ENCODE results near the gene MALRD1. TPM values are rescaled to one million over a fixed set of nuclear protein-coding genes. Genes with fewer than 3 reads are reported as not detected.

The MALRD1 gene
- not detected for total RNA-seq

DNA sequence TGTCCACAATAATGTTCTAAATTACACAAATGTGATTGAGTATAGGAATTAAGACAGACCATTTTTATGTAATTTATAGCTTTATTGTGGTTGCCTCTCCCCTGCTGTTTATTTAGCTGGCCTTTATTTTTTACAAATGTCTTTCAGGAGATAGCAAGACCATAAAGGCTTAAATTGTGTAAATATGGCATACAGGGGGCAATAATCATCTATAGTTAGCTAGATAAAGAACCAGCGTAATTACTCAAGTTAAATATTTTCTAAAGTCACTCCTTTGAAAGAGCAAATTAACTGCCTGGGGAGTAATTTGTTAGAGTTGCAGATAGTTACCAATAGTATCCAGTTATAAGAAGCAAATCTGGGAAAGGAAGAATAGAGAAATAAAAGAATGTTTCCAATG, at the start of gene MALRD1:
Gene MALRD1, plus strand, starts transcription at position 313 of the 400 bp plus-strand sequence. CDS start 138 bp downstream, outside the sequence.
- Mint-ChIP-seq H3K27ac (no peak within 1 kb of the TSS), H3K36me3 (no peaks in the 10 kb centered on the region), H3K9me3 (peaks cover 3 to 18% of the 10 kb centered on the region in 2 donors)
- DNase-seq (ENCODE audit: low spot score in 2 of 2) (no peak), ATAC-seq (no peak)

DNA sequence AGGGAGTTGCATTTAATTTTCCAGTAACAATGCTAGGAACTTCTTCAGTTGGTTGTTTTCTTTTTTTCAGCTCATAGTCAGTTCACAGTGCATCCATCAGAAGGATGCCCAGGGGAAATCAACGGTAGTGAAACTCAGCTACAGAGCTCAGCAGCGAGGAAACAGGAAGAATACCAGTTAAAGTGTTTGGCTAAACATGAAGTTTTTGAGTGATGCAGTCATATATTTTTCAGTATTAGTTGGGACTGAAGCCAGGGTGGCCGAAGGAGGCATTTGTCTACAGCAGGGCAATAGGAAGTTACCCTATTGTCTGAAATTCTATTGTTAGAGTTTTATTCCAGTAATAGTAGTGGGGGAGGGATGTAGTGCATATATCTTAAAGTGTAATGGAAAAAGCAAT, 45.3 kb upstream of the MALRD1 start:
- Mint-ChIP-seq H3K9me3 (peaks cover 9 to 24% of the 10 kb centered on the region in 2 donors), H3K27ac (no peak overlapping the region), H3K36me3 (no peaks in the 10 kb centered on the region)
- no peak for DNase-seq (ENCODE audit: low spot score in 2 of 2)
- ATAC-seq = no peak

DNA sequence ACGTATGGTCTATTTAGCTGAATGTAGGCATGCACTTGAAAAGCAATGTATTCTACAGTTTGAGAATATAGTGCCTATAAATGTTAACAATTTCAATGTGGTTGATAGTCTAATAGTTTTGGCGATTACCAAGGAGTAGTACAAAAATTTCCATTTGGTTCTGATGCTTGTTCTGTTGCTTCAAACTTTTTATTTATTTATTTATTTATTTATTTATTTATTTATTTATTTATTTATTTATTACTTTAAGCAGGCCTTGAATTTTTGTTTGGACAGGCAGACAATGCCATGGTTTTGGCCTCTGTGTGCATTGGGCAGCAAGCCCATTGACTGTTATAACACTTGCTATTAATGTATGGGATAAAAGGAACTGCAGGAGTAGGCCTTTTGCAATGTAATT, 36.5 kb upstream of the MALRD1 start:
- no peak for DNase-seq (ENCODE audit: low spot score in 2 of 2)
- Mint-ChIP-seq H3K9me3 (peaks cover 13 to 28% of the 10 kb centered on the region in 2 donors), H3K27ac (no peak overlapping the region), H3K36me3 (peaks cover 0 to 6% of the 10 kb centered on the region in 2 donors)
- no peak for ATAC-seq

DNA sequence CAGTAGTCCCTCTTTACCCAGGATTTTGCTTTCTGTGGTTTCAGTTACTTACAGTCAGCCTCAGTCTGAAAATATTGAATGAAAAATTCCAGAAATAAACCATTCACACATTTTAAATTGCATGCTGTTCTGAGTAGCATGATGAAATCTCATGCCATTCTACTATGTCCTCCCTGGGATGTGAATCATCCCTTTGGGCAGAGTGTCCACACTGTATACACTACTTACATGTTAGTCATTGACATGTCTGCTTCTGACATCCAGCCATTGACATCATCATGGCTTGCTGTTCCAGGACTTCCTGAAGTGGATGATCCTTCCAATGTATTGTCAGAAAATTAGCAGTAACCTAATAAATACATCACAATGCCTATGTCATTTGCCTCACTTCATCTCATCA, 34.6 kb upstream of the MALRD1 start:
- peaks cover 7 to 21% of the 10 kb centered on the region in 2 donors for H3K9me3 Mint-ChIP-seq
- no peak overlapping the region for H3K27ac Mint-ChIP-seq
- peaks cover 0 to 6% of the 10 kb centered on the region in 2 donors for H3K36me3 Mint-ChIP-seq
- ATAC-seq (no peak), DNase-seq (ENCODE audit: low spot score in 2 of 2) (no peak)

DNA sequence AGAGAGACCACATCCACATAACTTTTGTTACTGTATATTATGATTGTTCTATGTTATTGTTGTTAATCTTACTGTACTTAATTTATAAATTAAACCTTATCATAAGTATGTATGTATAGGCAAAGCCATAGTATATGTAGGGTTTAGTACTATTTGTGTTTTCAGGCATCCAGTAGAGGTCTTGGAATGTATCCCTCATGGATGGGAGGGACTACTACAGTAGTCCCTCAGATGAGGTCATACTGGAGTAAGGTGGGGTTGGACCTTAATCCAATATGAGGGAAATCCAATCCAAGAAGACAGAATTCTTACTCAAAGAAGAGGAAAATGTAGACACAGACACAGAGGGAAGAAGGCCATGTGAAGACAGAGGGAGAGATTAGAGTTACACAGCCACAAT, 34.1 kb upstream of the MALRD1 start:
- peaks cover 5 to 21% of the 10 kb centered on the region in 2 donors for H3K9me3 Mint-ChIP-seq
- H3K36me3 Mint-ChIP-seq = peaks cover 0 to 6% of the 10 kb centered on the region in 2 donors
- ATAC-seq (no peak), DNase-seq (ENCODE audit: low spot score in 2 of 2) (no peak)
- no peak overlapping the region for H3K27ac Mint-ChIP-seq

DNA sequence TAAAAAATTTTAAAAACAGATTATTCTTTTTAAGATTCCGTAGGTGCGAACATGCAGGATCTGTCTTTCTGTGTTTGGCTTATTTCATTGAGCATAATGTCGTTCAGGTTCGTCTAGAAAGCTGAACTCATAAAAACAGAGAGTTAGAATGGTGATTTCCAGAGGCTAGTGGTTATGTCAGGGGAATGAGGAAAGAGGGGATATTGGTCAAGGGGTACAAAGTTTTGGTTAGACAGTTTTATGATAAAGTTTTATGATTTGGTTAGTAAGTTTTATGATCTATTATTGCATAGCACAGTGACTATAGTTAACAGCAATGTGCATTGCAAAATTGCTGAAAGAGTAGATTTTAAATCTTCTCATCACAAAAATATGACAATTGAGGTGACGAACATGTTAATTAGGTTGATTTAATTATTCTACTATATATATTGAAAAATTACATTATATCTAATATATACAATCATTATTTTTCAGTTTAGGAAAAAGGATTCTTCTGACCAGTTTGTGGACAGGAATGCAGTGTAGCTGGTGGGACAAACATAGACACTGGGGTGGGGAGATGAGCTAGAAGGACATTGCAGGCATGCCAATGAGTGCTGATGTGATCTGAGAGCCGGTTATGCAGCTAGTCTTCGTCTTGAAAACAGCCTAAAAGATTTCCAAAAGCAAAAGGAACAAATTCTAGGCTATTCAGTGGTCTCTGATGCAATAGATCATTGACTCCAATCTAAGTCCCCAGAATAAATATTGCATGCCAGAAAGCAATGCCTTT, 31.3 kb upstream of the MALRD1 start:
- Mint-ChIP-seq H3K36me3 (peaks cover 0 to 6% of the 10 kb centered on the region in 2 donors), H3K27ac (no peak overlapping the region), H3K9me3 (peaks cover 1 to 22% of the 10 kb centered on the region in 2 donors)
- no peak for DNase-seq (ENCODE audit: low spot score in 2 of 2)
- ATAC-seq = no peak

DNA sequence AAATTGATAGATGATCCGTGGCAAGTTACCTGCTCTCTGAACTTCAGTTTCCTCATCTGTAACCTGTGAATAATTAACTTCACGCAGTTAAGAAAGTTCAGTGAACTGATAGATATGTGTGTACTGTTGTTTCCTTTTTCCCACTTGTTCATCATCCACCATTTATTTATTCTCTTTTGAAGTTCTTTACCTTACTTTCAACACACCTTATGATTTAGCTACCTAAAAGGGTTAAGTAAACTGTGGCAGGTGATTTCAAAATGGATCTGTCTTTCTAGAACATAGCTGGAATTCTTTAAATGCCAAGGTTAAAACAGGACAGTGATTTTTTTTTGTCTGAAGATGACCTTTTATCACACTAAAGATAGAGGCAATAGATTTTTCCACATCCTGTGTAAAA, 27.4 kb upstream of the MALRD1 start:
- H3K27ac Mint-ChIP-seq = no peak overlapping the region
- no peak for ATAC-seq

DNA sequence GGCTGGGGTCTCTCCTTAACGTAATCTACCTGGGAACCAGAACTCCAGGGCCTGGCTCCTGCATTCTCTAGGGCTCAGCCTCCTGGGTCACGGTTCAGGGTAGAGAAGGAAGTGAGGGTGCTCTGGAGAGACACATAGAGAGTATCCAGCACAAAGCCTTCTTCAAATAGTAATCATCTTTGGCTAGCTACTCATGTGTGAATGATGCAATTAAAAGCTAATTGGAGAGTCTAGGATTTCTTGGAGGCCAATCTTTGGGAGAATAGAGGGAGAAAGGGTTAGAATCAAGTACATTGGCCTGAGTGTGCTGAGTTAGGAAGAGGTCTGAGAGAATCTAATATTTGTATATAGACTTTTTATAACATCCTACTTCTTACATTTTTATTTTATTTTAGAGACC, 24.0 kb upstream of the MALRD1 start:
- Mint-ChIP-seq H3K9me3 (peaks cover 11 to 14% of the 10 kb centered on the region in 2 donors), H3K36me3 (no peaks in the 10 kb centered on the region), H3K27ac (no peak overlapping the region)
- ATAC-seq = no peak
- DNase-seq (ENCODE audit: low spot score in 2 of 2) = no peak

More for the DNA sequence above, 27.4 kb upstream of the MALRD1 start:
- H3K9me3 Mint-ChIP-seq = peaks cover 11 to 16% of the 10 kb centered on the region in 2 donors
- no peaks in the 10 kb centered on the region for H3K36me3 Mint-ChIP-seq
- DNase-seq (ENCODE audit: low spot score in 2 of 2) = no peak

DNA sequence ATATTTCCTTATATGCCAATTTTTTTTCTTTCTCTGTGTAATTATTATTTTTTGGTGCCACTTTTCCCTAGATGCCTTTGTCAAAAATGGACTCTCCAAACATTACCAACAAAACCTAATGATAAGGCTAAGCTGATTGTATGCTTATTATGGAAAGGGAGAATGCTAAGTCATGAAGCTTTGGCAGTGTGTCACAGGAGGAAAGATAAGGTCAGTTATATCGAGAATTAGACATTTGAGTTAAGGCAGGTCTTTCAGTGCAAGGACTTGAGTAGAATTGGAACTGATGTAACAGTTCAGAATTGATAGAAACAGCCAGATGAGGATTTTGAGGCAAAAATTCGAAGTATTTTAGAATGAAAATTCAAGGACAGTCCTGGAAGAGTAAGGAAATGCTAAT, 16.8 kb upstream of the MALRD1 start:
- no peak for ATAC-seq
- DNase-seq (ENCODE audit: low spot score in 2 of 2) = no peak
- Mint-ChIP-seq H3K9me3 (peaks cover 0 to 2% of the 10 kb centered on the region in 2 donors), H3K36me3 (no peaks in the 10 kb centered on the region), H3K27ac (no peak overlapping the region)

DNA sequence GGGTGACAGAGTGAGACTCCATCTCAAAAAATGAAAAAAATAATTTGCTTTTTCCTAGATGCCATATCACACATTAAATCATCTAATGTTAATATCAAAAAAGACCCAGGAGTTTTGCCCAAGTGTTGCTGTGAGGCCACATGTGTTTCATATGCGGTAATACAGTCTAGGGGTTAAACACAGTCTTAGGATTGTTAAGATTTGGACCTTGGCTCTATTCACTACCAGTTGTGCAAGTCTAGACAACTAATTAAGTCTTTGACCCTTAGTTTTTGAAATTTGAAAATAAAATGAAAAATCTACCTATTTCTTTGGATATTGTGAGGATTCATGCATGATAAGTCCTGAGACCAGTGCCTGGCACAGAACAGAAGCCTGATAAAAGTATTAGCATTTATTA, 14.9 kb upstream of the MALRD1 start:
- Mint-ChIP-seq H3K27ac (no peak overlapping the region), H3K36me3 (no peaks in the 10 kb centered on the region), H3K9me3 (no peaks in the 10 kb centered on the region)
- DNase-seq (ENCODE audit: low spot score in 2 of 2) = no peak
- ATAC-seq = no peak

DNA sequence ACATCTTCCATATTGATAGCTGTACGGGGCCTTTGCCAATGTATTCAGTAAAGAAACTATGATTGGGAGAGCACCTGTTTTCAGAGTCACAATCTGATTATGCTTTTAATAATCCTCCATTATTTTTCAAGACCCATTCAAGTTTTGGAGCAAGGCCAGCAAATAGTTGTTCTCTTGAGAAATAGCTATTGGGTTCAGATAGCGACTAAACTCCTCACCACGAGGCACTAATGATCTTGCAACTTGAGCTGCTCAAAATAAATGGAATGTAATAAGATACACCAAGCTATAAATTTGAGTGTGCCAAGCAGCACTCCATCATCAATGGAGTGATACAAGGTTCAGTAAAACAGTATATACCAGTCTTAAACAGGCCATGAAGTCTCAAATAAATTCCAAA, 7.4 kb upstream of the MALRD1 start:
- H3K9me3 Mint-ChIP-seq = peaks cover 0 to 4% of the 10 kb centered on the region in 2 donors
- no peak overlapping the region for H3K27ac Mint-ChIP-seq
- H3K36me3 Mint-ChIP-seq = no peaks in the 10 kb centered on the region
- DNase-seq (ENCODE audit: low spot score in 2 of 2) (no peak), ATAC-seq (no peak)

DNA sequence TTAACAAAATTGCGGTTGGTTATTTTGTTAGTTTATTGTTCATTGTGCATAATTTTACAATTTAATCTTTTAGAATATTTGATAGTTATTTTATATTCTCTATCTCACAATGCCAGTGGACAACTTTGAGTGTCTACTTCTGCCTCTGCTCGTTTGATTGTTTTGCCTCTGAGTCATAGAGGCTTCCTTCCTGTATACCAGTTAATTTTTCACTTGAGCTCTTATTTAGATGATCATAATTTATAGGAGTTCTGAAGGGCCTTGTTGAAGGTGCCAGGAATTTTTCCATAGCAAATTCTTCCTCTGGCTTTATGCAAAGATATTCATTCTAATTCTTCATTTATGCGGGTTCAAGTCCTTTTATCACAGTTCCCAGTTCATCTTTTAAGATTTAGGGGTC, 5.2 kb upstream of the MALRD1 start:
- ATAC-seq = no peak
- Mint-ChIP-seq H3K9me3 (peaks cover 4 to 9% of the 10 kb centered on the region in 2 donors), H3K36me3 (no peaks in the 10 kb centered on the region), H3K27ac (no peak overlapping the region)
- DNase-seq (ENCODE audit: low spot score in 2 of 2) = no peak

DNA sequence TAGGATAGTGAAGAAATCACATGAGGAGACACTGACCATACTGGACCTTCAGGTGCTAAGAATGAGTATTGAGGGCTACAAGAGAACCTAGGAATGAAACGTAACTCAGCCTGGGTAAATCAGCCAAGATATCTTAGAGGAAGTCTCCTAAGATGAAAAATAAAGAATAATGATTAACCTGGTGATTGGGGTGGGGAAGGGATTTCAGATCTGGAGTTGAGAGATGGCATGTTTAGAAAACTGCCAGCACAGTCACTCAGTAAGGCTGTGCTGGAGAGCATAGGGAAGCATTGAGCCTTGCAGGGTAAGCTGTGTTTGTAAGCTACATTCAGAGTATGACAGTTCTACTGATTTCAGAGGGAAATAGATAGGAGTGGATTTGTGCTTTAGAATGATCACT, 1.9 kb upstream of the MALRD1 start:
- Mint-ChIP-seq H3K36me3 (no peaks in the 10 kb centered on the region), H3K9me3 (peaks cover 4 to 9% of the 10 kb centered on the region in 2 donors), H3K27ac (no peak overlapping the region)
- no peak for ATAC-seq
- no peak for DNase-seq (ENCODE audit: low spot score in 2 of 2)

DNA sequence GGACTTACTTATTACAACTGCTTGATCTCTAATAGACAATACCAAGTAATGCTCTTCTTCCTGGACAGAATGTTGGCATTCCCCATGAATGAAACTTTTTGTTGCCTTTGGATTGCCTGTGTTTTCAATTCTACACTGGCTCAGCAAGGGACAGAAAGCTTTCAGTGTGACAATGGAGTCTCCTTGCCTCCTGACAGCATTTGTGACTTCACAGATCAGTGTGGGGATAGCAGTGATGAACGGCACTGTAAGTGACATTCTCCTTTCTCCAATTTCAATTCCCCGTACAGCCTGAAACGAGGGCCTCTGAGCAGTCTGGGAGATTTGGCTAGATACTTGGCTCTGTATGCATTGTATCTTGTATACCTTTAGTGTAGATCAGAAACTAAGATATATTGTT, 290 bp downstream of the MALRD1 start:
- no peaks in the 10 kb centered on the region for H3K36me3 Mint-ChIP-seq
- peaks cover 3 to 18% of the 10 kb centered on the region in 2 donors for H3K9me3 Mint-ChIP-seq
- ATAC-seq = no peak
- DNase-seq (ENCODE audit: low spot score in 2 of 2) = no peak
- no peak overlapping the region for H3K27ac Mint-ChIP-seq

DNA sequence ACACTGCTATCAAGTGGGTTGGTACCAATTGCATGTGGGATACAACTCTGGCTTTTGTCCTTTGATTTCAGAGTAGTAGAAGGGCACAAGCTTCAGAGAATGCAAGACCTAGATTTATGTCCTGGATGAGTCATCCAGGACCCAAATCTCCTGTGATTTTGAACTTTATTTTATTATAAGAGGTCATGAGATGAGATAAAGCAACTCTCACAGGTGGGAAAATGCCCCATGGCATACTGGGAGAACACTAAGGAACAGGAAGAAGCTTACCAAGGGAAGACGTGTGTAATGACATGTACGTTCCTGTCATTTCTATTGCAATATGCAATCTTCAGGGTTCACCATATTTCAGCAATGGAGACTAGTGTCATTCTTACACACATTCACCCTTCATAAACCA, 966 bp downstream of the MALRD1 start:
- Mint-ChIP-seq H3K9me3 (peaks cover 6 to 20% of the 10 kb centered on the region in 2 donors), H3K27ac (no peak overlapping the region), H3K36me3 (no peaks in the 10 kb centered on the region)
- ATAC-seq (no peak), DNase-seq (ENCODE audit: low spot score in 2 of 2) (no peak)

DNA sequence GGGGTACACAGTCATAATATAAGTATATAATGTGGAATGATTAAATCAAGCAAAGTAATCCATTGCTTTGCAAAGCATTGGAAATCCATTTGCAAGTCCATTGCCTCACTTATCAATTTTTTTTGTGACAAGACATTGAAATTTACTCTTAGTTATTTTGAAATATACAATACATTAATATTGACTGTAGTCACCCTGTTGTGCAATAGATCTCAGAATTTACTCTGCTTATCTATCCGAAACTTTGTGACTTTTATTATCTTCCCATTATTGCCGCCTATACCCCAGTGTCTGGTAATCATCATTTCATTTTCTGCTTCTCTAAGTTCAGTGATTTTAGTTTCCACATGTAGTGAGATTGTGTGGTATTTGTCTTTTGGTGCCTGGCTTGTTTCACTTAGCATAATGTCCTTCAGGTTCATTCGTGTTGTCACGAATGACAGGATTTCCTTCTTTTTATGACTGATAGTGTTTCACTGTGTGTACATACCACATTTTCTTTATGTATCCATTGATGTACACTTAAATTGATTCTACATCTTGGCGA, 5.8 kb downstream of the MALRD1 start:
- Mint-ChIP-seq H3K9me3 (peaks cover 7 to 12% of the 10 kb centered on the region in 2 donors), H3K36me3 (no peaks in the 10 kb centered on the region), H3K27ac (no peak overlapping the region)
- DNase-seq (ENCODE audit: low spot score in 2 of 2) (no peak), ATAC-seq (no peak)

DNA sequence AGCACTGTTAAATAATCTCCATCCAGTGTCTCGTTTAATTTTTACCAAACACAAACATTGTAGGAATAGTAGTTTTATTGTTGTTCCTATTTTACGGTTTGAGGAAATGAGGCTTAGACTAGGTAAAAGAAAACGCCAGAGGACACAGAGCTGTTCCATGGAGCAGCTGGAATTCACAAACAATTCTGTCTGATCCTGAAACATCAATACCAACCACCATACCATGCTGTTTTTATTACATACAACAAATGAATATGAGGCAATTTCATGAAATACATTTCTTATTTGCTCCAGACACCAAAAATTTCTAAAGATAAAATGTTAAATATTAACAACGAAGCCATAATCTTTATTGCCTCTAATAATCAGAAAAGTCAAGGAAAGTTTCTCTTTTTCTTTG, 9.4 kb downstream of the MALRD1 start:
- Mint-ChIP-seq H3K36me3 (peaks cover 0 to 7% of the 10 kb centered on the region in 2 donors), H3K27ac (no peak overlapping the region), H3K9me3 (peaks cover 13 to 19% of the 10 kb centered on the region in 2 donors)
- ATAC-seq = no peak
- DNase-seq (ENCODE audit: low spot score in 2 of 2) = no peak

DNA sequence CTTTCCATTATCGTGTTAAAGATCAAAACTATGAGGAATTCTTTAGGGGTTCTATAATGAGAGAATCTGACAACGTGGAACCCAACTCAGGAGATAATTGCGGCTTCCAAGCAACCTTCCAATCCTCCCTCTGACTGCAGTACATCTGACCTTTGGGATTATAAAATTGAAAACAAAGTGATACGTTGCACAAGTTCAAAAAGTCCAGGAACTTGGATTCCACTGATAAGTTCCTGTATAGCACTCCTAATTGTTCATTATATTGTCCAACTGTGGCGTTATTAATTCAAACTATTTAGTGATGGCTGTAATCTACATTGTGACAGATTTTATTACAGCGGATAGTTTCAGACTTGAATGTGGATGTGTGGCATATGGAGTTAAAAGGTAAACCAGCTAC, 15.4 kb downstream of the MALRD1 start:
- Mint-ChIP-seq H3K36me3 (peaks cover 0 to 7% of the 10 kb centered on the region in 2 donors), H3K27ac (no peak overlapping the region), H3K9me3 (peaks cover 13 to 16% of the 10 kb centered on the region in 2 donors)
- ATAC-seq (no peak), DNase-seq (ENCODE audit: low spot score in 2 of 2) (no peak)
